MCF 10A (cell line): ENCODE measurements around the gene GPR39. TPM values are rescaled to one million over a fixed set of nuclear protein-coding genes. Genes with fewer than 3 reads are reported as not detected.

Source experiments
- BruUV-seq: library from RNA; stranded (reverse); fragments of 400-500 nt; replicated peaks from 2 replicates; lab custom pipeline; 2021; lab: Mats Ljungman, UMichigan
- CTCF ChIA-PET: fragments of 300-600 bp; sonication (Branson Sonifier 250); formaldehyde crosslinking; extraction: SDS; loops from one replicate; lab custom pipeline; 2021; ENCODE audit warnings: antibody characterized with exemption, inconsistent platforms; lab: Yijun Ruan, JAX
- POLR2A ChIA-PET: fragments of 300-600, 350-650 bp; sonication (Branson Sonifier 250); formaldehyde crosslinking; extraction: SDS; loops from one replicate; lab custom pipeline; 2020; ENCODE audit warnings: antibody characterized with exemption, inconsistent platforms; lab: Yijun Ruan, JAX
- DNase-seq: peaks from one replicate; pipeline ENCODE4 v3.0.0-alpha.2; 2018; ENCODE audit not compliant: unreplicated experiment
- H3K27ac Mint-ChIP-seq: one replicate; pipeline ENCODE4 v1.8.0; 2022; ENCODE audit warnings: mild to moderate bottlenecking, low read depth, mixed read lengths; ENCODE audit not compliant: unreplicated experiment
- H3K27me3 Mint-ChIP-seq: one replicate; pipeline ENCODE4 v1.8.0; 2022; ENCODE audit warnings: mixed read lengths; ENCODE audit not compliant: insufficient read depth, unreplicated experiment
- H3K36me3 Mint-ChIP-seq: one replicate; pipeline ENCODE4 v1.8.0; 2022; ENCODE audit warnings: mild to moderate bottlenecking, moderate library complexity, mixed read lengths; ENCODE audit not compliant: insufficient read depth, unreplicated experiment
- H3K4me1 Mint-ChIP-seq: one replicate; pipeline ENCODE4 v1.8.0; 2022; ENCODE audit warnings: mixed read lengths; ENCODE audit not compliant: insufficient read depth, unreplicated experiment
- H3K4me3 Mint-ChIP-seq: one replicate; pipeline ENCODE4 v1.8.0; 2022; ENCODE audit warnings: mild to moderate bottlenecking, moderate library complexity, mixed read lengths; ENCODE audit not compliant: unreplicated experiment
- H3K9me3 Mint-ChIP-seq: one replicate; pipeline ENCODE4 v1.8.0; 2022; ENCODE audit warnings: mixed read lengths; ENCODE audit not compliant: unreplicated experiment
- CTCF ChIP-seq: fragments of 200-600 bp; IDR thresholded peaks from one replicate; pipeline ENCODE4 v1.8.0; 2022; ENCODE audit warnings: antibody characterized with exemption, mild to moderate bottlenecking; ENCODE audit not compliant: unreplicated experiment
- intact Hi-C: fragments of 100-400 bp; cut with micrococcal nuclease; formaldehyde crosslinking; loops from 2 replicates; pipeline ENCODE4 v1.14.1; 2022
- total RNA-seq: library from RNA; stranded (reverse); gene quantifications from 2 replicates; pipeline ENCODE4 v1.2.3, GENCODE V29; 2022

GPR39 gene
- total RNA-seq, 1 experiment from 2014 or later = 7.2 TPM

DNA sequence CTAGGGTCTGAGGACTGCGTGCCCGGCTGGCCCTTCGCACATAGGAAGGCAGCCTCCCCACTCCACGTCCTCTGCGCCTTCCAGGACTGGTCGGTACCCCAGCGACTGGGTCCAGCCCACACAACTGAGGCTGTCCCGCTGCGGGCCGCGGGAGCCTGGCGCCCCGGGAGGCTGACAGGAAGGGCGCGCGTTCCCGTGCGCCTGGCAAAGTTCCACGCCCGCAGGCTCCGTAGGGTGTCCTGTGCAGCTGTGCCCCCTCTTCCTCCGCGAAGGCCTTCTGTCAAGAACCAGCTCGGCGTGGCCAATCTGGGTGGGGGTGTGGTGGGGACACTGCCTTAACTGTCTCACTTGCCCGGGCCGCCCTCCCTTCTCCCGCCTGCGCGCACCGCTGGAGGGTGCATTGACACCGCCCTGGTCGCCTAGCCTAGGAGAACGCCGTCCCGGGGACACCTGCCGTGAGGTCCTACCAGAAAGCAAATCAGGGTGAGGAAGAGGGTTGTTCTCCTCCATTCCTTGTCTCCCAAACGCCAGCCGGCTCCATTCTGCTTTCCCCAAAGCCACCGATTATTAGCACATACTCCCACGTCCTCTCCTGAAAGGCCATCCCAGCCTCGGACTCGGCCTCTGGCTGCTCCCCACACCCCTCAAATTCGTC lies 254.0 kb downstream of the GPR39 start:
- H3K4me3 Mint-ChIP-seq = peak overlapping the region; percentile 55
- no peak overlapping the region for H3K27ac Mint-ChIP-seq
- H3K36me3 Mint-ChIP-seq = no peaks in the 10 kb centered on the region
- H3K4me1 Mint-ChIP-seq = peaks cover 7% of the 10 kb centered on the region
- BruUV-seq = no TSS peak
- peak; percentile 30 for DNase-seq
- TF ChIP-seq CTCF = no peak
- H3K9me3 Mint-ChIP-seq = no peaks in the 10 kb centered on the region
- ChIA-PET POLR2A (no interaction called here), CTCF (no interaction called here)
- H3K27me3 Mint-ChIP-seq = peaks cover 26% of the 10 kb centered on the region
- intact Hi-C loops = no loop called here

DNA sequence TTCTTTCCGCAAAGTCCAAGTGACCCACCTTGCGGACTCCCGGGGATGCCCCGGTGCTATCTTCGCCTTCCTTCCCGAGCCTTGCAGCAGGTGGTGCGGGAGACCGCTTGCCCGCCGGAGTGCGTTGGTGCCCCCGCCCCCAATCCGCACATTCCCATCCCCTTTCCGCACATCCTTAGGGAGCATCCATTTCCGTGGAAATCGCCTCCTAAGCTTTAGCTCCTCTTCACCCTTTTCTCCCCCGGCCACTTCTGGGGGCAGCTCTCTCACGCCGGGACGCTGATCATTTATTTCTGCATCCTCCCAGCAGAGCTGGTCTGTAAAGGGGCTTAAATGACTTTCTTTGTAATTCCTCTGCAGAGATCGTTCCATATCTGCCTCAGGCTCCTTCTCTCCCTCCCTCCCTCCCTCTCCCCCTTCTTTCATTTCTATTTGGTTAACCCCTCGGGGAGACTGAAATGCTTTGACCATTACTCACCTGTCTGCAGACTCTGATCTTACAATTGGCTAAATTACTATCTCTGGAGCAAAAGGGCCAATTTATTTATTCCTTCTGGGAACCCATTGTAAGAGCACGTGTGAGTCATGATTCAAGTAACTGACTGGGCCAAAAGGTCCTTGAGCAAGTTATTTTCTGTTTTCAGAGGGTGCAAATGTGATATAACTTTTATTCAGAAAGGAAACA lies 254.7 kb downstream of the GPR39 start:
- intact Hi-C loops = no loop called here

GRCh38 chr2:132676999-132677398 lies 260.4 kb downstream of the GPR39 start:
- DNase-seq = no peak
- Mint-ChIP-seq H3K4me1 (no peaks in the 10 kb centered on the region), H3K4me3 (no peak overlapping the region), H3K27me3 (peaks cover 27% of the 10 kb centered on the region), H3K27ac (no peak overlapping the region), H3K36me3 (no peaks in the 10 kb centered on the region), H3K9me3 (no peaks in the 10 kb centered on the region)
- ChIA-PET CTCF (interaction anchor here (0.6 to 1.8 kb wide), 7 partner anchors 18 to 493 kb away, joined by 3 to 6 read pairs (median 3); no protein-coding TSS in a partner anchor), POLR2A (no interaction called here)
- intact Hi-C loops = loop anchor here (5.0 kb wide), 1 partner anchor 495 kb away; no protein-coding TSS in a partner anchor
- peak; percentile 15 for TF ChIP-seq CTCF
- BruUV-seq = no TSS peak

More for the DNA sequence above, 254.7 kb downstream of the GPR39 start:
- Mint-ChIP-seq H3K9me3 (no peaks in the 10 kb centered on the region), H3K4me1 (peaks cover 7% of the 10 kb centered on the region), H3K36me3 (no peaks in the 10 kb centered on the region), H3K4me3 (peak overlapping the region; percentile 55), H3K27me3 (peaks cover 20% of the 10 kb centered on the region), H3K27ac (no peak overlapping the region)
- peak; percentile 85 for DNase-seq
- ChIA-PET CTCF (no interaction called here), POLR2A (no interaction called here)
- no TSS peak for BruUV-seq
- TF ChIP-seq CTCF = no peak

DNA sequence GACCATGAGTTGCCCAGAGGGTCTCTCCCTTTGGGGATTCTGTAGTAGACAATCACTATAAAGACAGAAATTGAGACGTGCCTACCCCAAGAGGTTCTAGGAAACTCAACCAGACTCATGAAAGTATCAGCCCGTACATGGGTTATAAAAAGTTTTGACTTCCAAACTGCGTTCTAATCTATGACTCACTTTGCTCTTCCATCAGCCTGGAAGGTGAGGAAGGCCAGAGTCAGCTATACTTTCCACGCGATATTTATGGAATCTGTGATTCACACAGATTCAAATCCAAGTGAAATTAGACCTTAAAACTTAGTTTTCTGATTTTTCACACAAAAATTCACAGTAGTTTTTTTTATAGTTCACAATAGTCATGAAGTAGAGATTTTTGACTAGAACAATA lies 261.1 kb downstream of the GPR39 start:
- no TSS peak for BruUV-seq

More for the DNA sequence above, 261.1 kb downstream of the GPR39 start:
- peaks cover 27% of the 10 kb centered on the region for H3K27me3 Mint-ChIP-seq
- TF ChIP-seq CTCF = no peak
- no peaks in the 10 kb centered on the region for H3K36me3 Mint-ChIP-seq
- intact Hi-C loops = loop anchor here (5.0 kb wide), 1 partner anchor 495 kb away; no protein-coding TSS in a partner anchor
- no peaks in the 10 kb centered on the region for H3K4me1 Mint-ChIP-seq
- ChIA-PET POLR2A (no interaction called here), CTCF (interaction anchor here (0.6 to 1.8 kb wide), 5 partner anchors 19 to 278 kb away, joined by 3 to 6 read pairs (median 3); no protein-coding TSS in a partner anchor)
- no peak overlapping the region for H3K27ac Mint-ChIP-seq
- H3K9me3 Mint-ChIP-seq = no peaks in the 10 kb centered on the region
- DNase-seq = peak; percentile 8
- no peak overlapping the region for H3K4me3 Mint-ChIP-seq
